PC-3 (cell line): Measurements from ENCODE around the gene ASB2. TPM values are rescaled to one million over a fixed set of nuclear protein-coding genes. Genes with fewer than 3 reads are reported as not detected.

Experiments
- ATAC-seq: fragments of 200-7000 bp; cut with Tn5 transposase; 2 replicates; pipeline ENCODE4 v1.9.1; 2020; ENCODE audit warnings: mild to moderate bottlenecking, moderate library complexity
- BruUV-seq: library from RNA; stranded (reverse); fragments of 400-500 nt; replicated peaks from 2 replicates; lab custom pipeline; 2021; lab: Mats Ljungman, UMichigan
- CTCF ChIA-PET: fragments of 300-600 bp; sonication (Branson Sonifier 250); formaldehyde crosslinking; loops from one replicate; lab custom pipeline; 2022; ENCODE audit warnings: antibody characterized with exemption; lab: Charles Lee
- POLR2A ChIA-PET: fragments of 300-600 bp; sonication (Branson Sonifier 250); formaldehyde crosslinking; loops from one replicate; lab custom pipeline; 2022; ENCODE audit warnings: antibody characterized with exemption; ENCODE audit not compliant: unreplicated experiment; lab: Charles Lee
- DNase-seq: peaks from one replicate; pipeline ENCODE4 v3.0.0-alpha.2; 2015
- H2AFZ ChIP-seq: fragments of 300-600 bp; sonication (generic); 2 replicates; pipeline ENCODE4 v1.6.0; 2016; ENCODE audit warnings: antibody characterized with exemption, low read length
- H3F3A ChIP-seq: fragments of 300-600 bp; sonication (generic); one replicate; pipeline ENCODE4 v1.6.0; 2017; ENCODE audit warnings: antibody characterized with exemption, low read length, control low read depth, mild to moderate bottlenecking; ENCODE audit not compliant: unreplicated experiment
- H3K27ac ChIP-seq: fragments of 300-600 bp; sonication (generic); 2 replicates; pipeline ENCODE4 v1.5.1; 2016; ENCODE audit warnings: mild to moderate bottlenecking, low read length
- H3K27me3 ChIP-seq: fragments of 300-600 bp; sonication (generic); 2 replicates; pipeline ENCODE4 v1.6.1; 2016; ENCODE audit warnings: low read length, mixed read lengths
- H3K36me3 ChIP-seq: fragments of 300-600 bp; sonication (generic); 2 replicates; pipeline ENCODE4 v1.6.1; 2016; ENCODE audit warnings: low read depth, mixed run types, low read length, mixed read lengths
- H3K4me1 ChIP-seq: fragments of 300-600 bp; sonication (generic); 2 replicates; pipeline ENCODE4 v1.5.1; 2016; ENCODE audit warnings: low read length; ENCODE audit not compliant: insufficient read depth
- H3K4me2 ChIP-seq: fragments of 300-600 bp; sonication (generic); 2 replicates; pipeline ENCODE4 v1.6.0; 2016; ENCODE audit warnings: low read length
- H3K4me3 ChIP-seq: fragments of 300-600 bp; sonication (generic); 2 replicates; pipeline ENCODE4 v1.5.1; 2016; ENCODE audit warnings: mild to moderate bottlenecking, low read length, mixed read lengths
- H3K79me2 ChIP-seq: fragments of 300-600 bp; sonication (generic); 2 replicates; pipeline ENCODE4 v1.6.1; 2017; ENCODE audit warnings: low read length, mixed read lengths
- H3K9ac ChIP-seq: fragments of 300-600 bp; sonication (generic); 2 replicates; pipeline ENCODE4 v1.6.0; 2016; ENCODE audit warnings: mild to moderate bottlenecking, low read length
- H3K9me2 ChIP-seq: fragments of 300-600 bp; sonication (generic); replicated peaks from 2 replicates; pipeline ENCODE4 v1.6.1; 2016; ENCODE audit warnings: mixed run types, low read length, mixed read lengths
- H3K9me3 ChIP-seq: fragments of 300-600 bp; sonication (generic); 2 replicates; pipeline ENCODE4 v1.6.1; 2016; ENCODE audit warnings: low read length, mixed read lengths
- H4K20me1 ChIP-seq: fragments of 300-600 bp; sonication (generic); 2 replicates; pipeline ENCODE4 v1.6.1; 2016; ENCODE audit warnings: low read length, mixed read lengths
- EZH2 ChIP-seq: fragments of 300-600 bp; sonication (generic); IDR thresholded peaks from one replicate; pipeline ENCODE4 v1.6.1; 2017; ENCODE audit warnings: antibody characterized with exemption, mild to moderate bottlenecking, low read length; ENCODE audit not compliant: unreplicated experiment
- EZH2phosphoT487 ChIP-seq: fragments of 300-600 bp; sonication (generic); IDR thresholded peaks from 2 replicates; pipeline ENCODE4 v1.6.1; 2018; ENCODE audit warnings: mild to moderate bottlenecking, antibody characterized with exemption, low read length, borderline replicate concordance
- intact Hi-C: fragments of 100-400 bp; cut with micrococcal nuclease; formaldehyde crosslinking; loops from 2 replicates; pipeline ENCODE4 v1.9.0; 2023
- total RNA-seq: library from RNA; depleted of rRNA; stranded (reverse); fragments of >200 nt; gene quantifications from 2 replicates; pipeline ENCODE4 v1.2.3, GENCODE V29; 2014
- TF ChIP-seq, protein P1 (sequence below): fragments of 300-600 bp; sonication (generic); conservative IDR thresholded peaks from 2 replicates; pipeline ENCODE4 v1.5.1; 2017; ENCODE audit warnings: antibody characterized with exemption, low read depth, mild to moderate bottlenecking, low read length

The ASB2 gene
- total RNA-seq, 1 experiment from 2014 or later, result 0.22 TPM

DNA sequence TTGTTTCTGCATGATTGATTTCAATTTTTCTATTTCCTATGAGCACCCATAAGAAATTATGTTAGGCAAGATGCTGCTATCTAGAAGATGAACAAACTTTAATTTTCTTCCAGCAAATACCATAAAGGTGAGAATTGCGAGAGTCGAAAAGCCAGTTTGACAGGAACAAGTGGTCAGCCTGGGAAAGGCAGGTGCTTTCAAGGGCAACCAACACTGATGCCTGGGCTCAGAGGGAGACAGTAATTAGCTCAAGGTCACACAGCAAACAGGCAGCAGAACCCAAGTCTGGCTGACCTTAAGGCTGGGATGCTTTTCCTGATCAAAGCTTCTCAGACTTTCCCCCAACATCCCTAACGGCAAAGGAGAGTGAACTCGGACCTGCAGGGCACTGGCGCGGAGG, 43.0 kb upstream of the ASB2 start:
- no peaks in the 10 kb centered on the region for H3F3A ChIP-seq

DNA sequence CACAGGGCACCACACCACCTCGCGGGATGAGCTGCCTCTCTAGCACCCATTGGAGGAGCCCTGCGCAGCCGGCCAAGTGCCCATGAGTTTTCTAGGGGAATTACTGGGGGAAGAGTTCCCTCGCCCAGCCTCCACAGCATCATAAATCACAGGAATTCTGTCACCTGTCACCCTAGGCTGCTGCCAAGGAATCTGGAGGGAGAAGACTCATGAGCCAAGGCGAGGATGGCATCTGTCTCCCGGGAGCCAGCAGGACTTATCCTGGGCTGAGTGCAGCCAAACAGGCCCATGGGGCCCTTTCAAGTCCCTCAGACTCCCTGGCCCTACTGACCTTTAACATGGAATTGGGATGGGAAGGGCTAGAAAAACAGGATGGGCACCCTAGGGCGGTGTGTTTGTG, 41.9 kb upstream of the ASB2 start:
- POLR2A ChIA-PET, result no interaction called here
- H3K9me2 ChIP-seq, result no peaks in the 10 kb centered on the region
- no peak overlapping the region for H3K4me2 ChIP-seq
- no peak for TF ChIP-seq EZH2phosphoT487
- TF ChIP-seq, protein P1, sequence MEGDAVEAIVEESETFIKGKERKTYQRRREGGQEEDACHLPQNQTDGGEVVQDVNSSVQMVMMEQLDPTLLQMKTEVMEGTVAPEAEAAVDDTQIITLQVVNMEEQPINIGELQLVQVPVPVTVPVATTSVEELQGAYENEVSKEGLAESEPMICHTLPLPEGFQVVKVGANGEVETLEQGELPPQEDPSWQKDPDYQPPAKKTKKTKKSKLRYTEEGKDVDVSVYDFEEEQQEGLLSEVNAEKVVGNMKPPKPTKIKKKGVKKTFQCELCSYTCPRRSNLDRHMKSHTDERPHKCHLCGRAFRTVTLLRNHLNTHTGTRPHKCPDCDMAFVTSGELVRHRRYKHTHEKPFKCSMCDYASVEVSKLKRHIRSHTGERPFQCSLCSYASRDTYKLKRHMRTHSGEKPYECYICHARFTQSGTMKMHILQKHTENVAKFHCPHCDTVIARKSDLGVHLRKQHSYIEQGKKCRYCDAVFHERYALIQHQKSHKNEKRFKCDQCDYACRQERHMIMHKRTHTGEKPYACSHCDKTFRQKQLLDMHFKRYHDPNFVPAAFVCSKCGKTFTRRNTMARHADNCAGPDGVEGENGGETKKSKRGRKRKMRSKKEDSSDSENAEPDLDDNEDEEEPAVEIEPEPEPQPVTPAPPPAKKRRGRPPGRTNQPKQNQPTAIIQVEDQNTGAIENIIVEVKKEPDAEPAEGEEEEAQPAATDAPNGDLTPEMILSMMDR, result no peak
- TF ChIP-seq EZH2, result no peak
- CTCF ChIA-PET, result no interaction called here
- ATAC-seq, result no peak
- H4K20me1 ChIP-seq, result no peaks in the 10 kb centered on the region
- H3K4me3 ChIP-seq, result no peak overlapping the region
- H3K4me1 ChIP-seq, result peaks cover 17% of the 10 kb centered on the region
- no peak for DNase-seq
- H3K27me3 ChIP-seq, result no peaks in the 10 kb centered on the region
- H3K9ac ChIP-seq, result no peak overlapping the region
- no peaks in the 10 kb centered on the region for H3K36me3 ChIP-seq
- BruUV-seq, result no TSS peak
- no peaks in the 10 kb centered on the region for H3K79me2 ChIP-seq
- no peaks in the 10 kb centered on the region for H3K9me3 ChIP-seq
- intact Hi-C loops, result no loop called here
- H3K27ac ChIP-seq, result no peak overlapping the region
- H3F3A ChIP-seq, result no peaks in the 10 kb centered on the region
- H2AFZ ChIP-seq, result no peak overlapping the region

More for the DNA sequence above, 43.0 kb upstream of the ASB2 start:
- POLR2A ChIA-PET, result no interaction called here
- H3K4me2 ChIP-seq, result no peak overlapping the region
- H4K20me1 ChIP-seq, result no peaks in the 10 kb centered on the region
- no peaks in the 10 kb centered on the region for H3K27me3 ChIP-seq
- H3K79me2 ChIP-seq, result no peaks in the 10 kb centered on the region
- no peak overlapping the region for H3K4me3 ChIP-seq
- ATAC-seq (no peak; the same call in 1 of the 2 replicates), DNase-seq (peak; percentile 59)
- peaks cover 17% of the 10 kb centered on the region for H3K4me1 ChIP-seq
- H3K9me2 ChIP-seq, result no peaks in the 10 kb centered on the region
- H3K9ac ChIP-seq, result no peak overlapping the region
- CTCF ChIA-PET, result no interaction called here
- no peaks in the 10 kb centered on the region for H3K36me3 ChIP-seq
- no TSS peak for BruUV-seq
- no peaks in the 10 kb centered on the region for H3K9me3 ChIP-seq
- intact Hi-C loops, result no loop called here
- H3K27ac ChIP-seq, result no peak overlapping the region
- no peak overlapping the region for H2AFZ ChIP-seq
- TF ChIP-seq, protein P1, result no peak
- no peak for TF ChIP-seq EZH2
- no peak for TF ChIP-seq EZH2phosphoT487

DNA sequence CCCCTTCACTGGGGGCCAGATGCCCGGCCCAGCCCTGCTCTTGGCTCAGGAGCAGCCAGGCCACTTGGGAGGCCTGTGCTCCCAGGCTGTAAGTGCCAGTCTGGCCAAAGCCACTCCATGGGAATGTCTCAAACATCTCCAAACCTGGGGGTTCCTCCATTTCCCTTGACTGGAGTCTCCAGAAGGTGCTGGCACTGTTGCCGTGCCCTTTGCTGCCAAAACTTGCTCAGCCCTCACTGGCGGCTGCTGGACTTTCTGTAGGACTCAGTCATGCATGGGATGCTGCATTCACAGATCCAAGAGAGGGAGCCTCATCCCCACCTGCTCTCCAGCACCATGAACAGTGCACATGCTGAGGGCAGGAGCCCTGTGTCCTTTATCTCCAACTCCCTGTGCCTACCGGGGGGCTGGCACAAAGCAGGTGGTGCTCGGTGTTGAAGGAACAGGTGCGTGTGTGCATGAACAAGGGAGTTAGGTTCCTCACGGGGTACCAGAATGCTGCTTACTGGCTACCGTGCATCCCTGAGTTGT, 40.1 kb upstream of the ASB2 start:
- ChIA-PET POLR2A (interaction anchor here (0.6 kb wide), 1 partner anchor 9 kb away, joined by 4 read pairs; no protein-coding TSS in a partner anchor), CTCF (no interaction called here)
- no peak for TF ChIP-seq EZH2
- TF ChIP-seq, protein P1, result no peak
- TF ChIP-seq EZH2phosphoT487, result no peak

More for the DNA sequence above, 40.1 kb upstream of the ASB2 start:
- H3K36me3 ChIP-seq, result no peaks in the 10 kb centered on the region
- H2AFZ ChIP-seq, result no peak overlapping the region
- no peaks in the 10 kb centered on the region for H3K79me2 ChIP-seq
- H3K4me1 ChIP-seq, result peaks cover 16% of the 10 kb centered on the region
- no peaks in the 10 kb centered on the region for H4K20me1 ChIP-seq
- DNase-seq, result no peak
- no peak overlapping the region for H3K4me2 ChIP-seq
- H3F3A ChIP-seq, result no peaks in the 10 kb centered on the region
- ATAC-seq, result no peak
- no peaks in the 10 kb centered on the region for H3K9me3 ChIP-seq
- no peak overlapping the region for H3K9ac ChIP-seq
- H3K4me3 ChIP-seq, result no peak overlapping the region
- BruUV-seq, result no TSS peak
- H3K27me3 ChIP-seq, result no peaks in the 10 kb centered on the region
- H3K27ac ChIP-seq, result no peak overlapping the region
- no peaks in the 10 kb centered on the region for H3K9me2 ChIP-seq
- intact Hi-C loops, result no loop called here
